ENCODE measurements around the gene TRIM72. TPM values are rescaled to one million over a fixed set of nuclear protein-coding genes. Genes with fewer than 3 reads are reported as not detected.
"Not testable (repeated sequence)": the region's sequence is repeated elsewhere in the genome, so short reads cannot be mapped to it uniquely, and the experiment has no call there.

The TRIM72 gene
- total RNA-seq, 4 donors from 2014 or later = under 0.01 to 0.60 (median 0.21) TPM; not detected in 1

- Histone ChIP-seq H3K9me3 (no peaks in the 10 kb centered on the region), H3K36me3 (no peaks in the 10 kb centered on the region), H3K27ac (no peak overlapping the region), H3K27me3 (no peaks in the 10 kb centered on the region), H3K4me3 (no peak overlapping the region), H3K4me1 (no peaks in the 10 kb centered on the region)
- DNase-seq (ENCODE audit: low spot score in 2 of 2) = no peak
- 58 to 63% methylated on average over 17 to 20 of the region's 20 CpGs for WGBS, 2 donors
- TF ChIP-seq CTCF (IDR thresholded peaks at IDR 0.05) (no peak), POLR2A (IDR thresholded peaks at IDR 0.05) (no peak), EP300 (IDR thresholded peaks at IDR 0.05) (no peak)
These were observed 51.7 kb downstream of the TRIM72 start for GRCh38 chr16:31265329-31266245.

GRCh38 chr16:31267332-31268032 lies 53.6 kb downstream of the TRIM72 start:
- Histone ChIP-seq H3K9me3 (no peaks in the 10 kb centered on the region), H3K4me1 (no peaks in the 10 kb centered on the region), H3K4me3 (no peak overlapping the region), H3K36me3 (no peaks in the 10 kb centered on the region), H3K27me3 (no peaks in the 10 kb centered on the region), H3K27ac (no peak overlapping the region)
- TF ChIP-seq POLR2A (IDR thresholded peaks at IDR 0.05) = no peak
- no peak for TF ChIP-seq EP300 (IDR thresholded peaks at IDR 0.05)
- no peak for TF ChIP-seq CTCF (IDR thresholded peaks at IDR 0.05)
- WGBS, 2 donors = 66 to 71% methylated on average over 8 of the region's 8 CpGs
- no peak for DNase-seq (ENCODE audit: low spot score in 2 of 2)

- Histone ChIP-seq H3K9me3 (no peaks in the 10 kb centered on the region), H3K4me3 (no peak overlapping the region), H3K27ac (no peak overlapping the region), H3K4me1 (no peaks in the 10 kb centered on the region), H3K27me3 (no peaks in the 10 kb centered on the region), H3K36me3 (no peaks in the 10 kb centered on the region)
- WGBS, 2 donors = 48 to 64% methylated on average over 3 of the region's 3 CpGs
- no peak for DNase-seq (ENCODE audit: low spot score in 2 of 2)
- TF ChIP-seq CTCF (IDR thresholded peaks at IDR 0.05) (no peak), POLR2A (IDR thresholded peaks at IDR 0.05) (no peak)
These were observed 54.1 kb downstream of the TRIM72 start for GRCh38 chr16:31268033-31268365.

- Histone ChIP-seq H3K4me3 (no peak overlapping the region), H3K4me1 (no peaks in the 10 kb centered on the region), H3K36me3 (no peaks in the 10 kb centered on the region), H3K9me3 (peaks cover 0 to 3% (median 0%) of the 10 kb centered on the region in 4 donors), H3K27me3 (no peaks in the 10 kb centered on the region), H3K27ac (no peak overlapping the region)
- TF ChIP-seq POLR2A (IDR thresholded peaks at IDR 0.05) = no peak
- DNase-seq (ENCODE audit: low spot score in 2 of 2) = no peak
- WGBS, 2 donors = 75 to 79% methylated on average over 10 of the region's 10 CpGs
These were observed 55.0 kb downstream of the TRIM72 start for GRCh38 chr16:31268891-31269290.

GRCh38 chr16:31269541-31269940 lies 55.6 kb downstream of the TRIM72 start:
- H3K27me3 ChIP-seq = no peaks in the 10 kb centered on the region
- H3K9me3 ChIP-seq = peaks cover 0 to 3% (median 0%) of the 10 kb centered on the region in 4 donors
- H3K27ac ChIP-seq = no peak overlapping the region
- H3K36me3 ChIP-seq = no peaks in the 10 kb centered on the region
- no peaks in the 10 kb centered on the region for H3K4me1 ChIP-seq
- DNase-seq (ENCODE audit: low spot score in 2 of 2) = no peak
- no peak overlapping the region for H3K4me3 ChIP-seq
- 58 to 60% methylated on average over 2 of the region's 2 CpGs for WGBS, 2 donors
- no peak for TF ChIP-seq POLR2A (IDR thresholded peaks at IDR 0.05)
- no peak for TF ChIP-seq CTCF (IDR thresholded peaks at IDR 0.05)
- no peak for TF ChIP-seq EP300 (IDR thresholded peaks at IDR 0.05)

GRCh38 chr16:31269973-31270372 lies 56.1 kb downstream of the TRIM72 start:
- not testable (repeated sequence) for H3K9me3 ChIP-seq; H3K4me1 ChIP-seq; DNase-seq (ENCODE audit: low spot score in 2 of 2); H3K36me3 ChIP-seq; H3K27me3 ChIP-seq; H3K4me3 ChIP-seq; H3K27ac ChIP-seq
- 77 to 84% methylated on average over 3 of the region's 3 CpGs for WGBS, 2 donors
